Naive thymus-derived CD8-positive, alpha-beta T cell (primary cell): Measurements from ENCODE around the gene REPS1. TPM values are rescaled to one million over a fixed set of nuclear protein-coding genes. Genes with fewer than 3 reads are reported as not detected.

ENCODE experiments used
- ATAC-seq, 2 donors: fragments of 150-1000 bp; cut with Tn5 transposase in 1 of 2; sonication (Bioruptor Pico), chemical (Tn5 transposase) in 1 of 2; 1 replicate in 1 of 2; 2 replicates in 1 of 2; pipeline ENCODE4 v1.10.0; 2021; ENCODE audit warnings: mild to moderate bottlenecking in 2 of 2, moderate library complexity in 2 of 2
- POLR2A ChIA-PET: fragments of 350-600 bp; sonication (Branson Sonifier 250); formaldehyde crosslinking; loops from one replicate; lab custom pipeline; 2021; ENCODE audit warnings: antibody characterized with exemption; lab: Charles Lee
- DNase-seq, 10 donors: peaks; one replicate each; pipeline versions ENCODE4 v3.0.0 to v3.0.0-alpha.2; 2020 to 2022
- H3K27ac Mint-ChIP-seq, 10 donors: one replicate each; pipeline ENCODE4 v1.8.0; 2020 to 2022; ENCODE audit warnings: mild to moderate bottlenecking in 10 of 10, mixed read lengths in 10 of 10, moderate library complexity in 4 of 10, inconsistent platforms in 1 of 10
- H3K27me3 Mint-ChIP-seq, 5 donors: one replicate each; pipeline ENCODE4 v1.8.0; 2021 to 2022; ENCODE audit warnings: mixed read lengths in 5 of 5
- H3K36me3 Mint-ChIP-seq, 3 donors: one replicate each; pipeline ENCODE4 v1.8.0; 2020 to 2022; ENCODE audit warnings: mixed read lengths in 3 of 3, mild to moderate bottlenecking in 2 of 3, inconsistent platforms in 1 of 3
- H3K4me1 Mint-ChIP-seq, 4 donors: one replicate each; pipeline ENCODE4 v1.8.0; 2021 to 2022; ENCODE audit warnings: mixed read lengths in 4 of 4
- H3K4me3 Mint-ChIP-seq, 10 donors: one replicate each; pipeline ENCODE4 v1.8.0; 2020 to 2022; ENCODE audit warnings: mild to moderate bottlenecking in 10 of 10, mixed read lengths in 10 of 10, moderate library complexity in 6 of 10, inconsistent platforms in 1 of 10
- H3K9me3 Mint-ChIP-seq, 9 donors: one replicate each; pipeline ENCODE4 v1.8.0; 2020 to 2022; ENCODE audit warnings: mixed read lengths in 9 of 9, mild to moderate bottlenecking in 3 of 9, inconsistent platforms in 1 of 9, moderate library complexity in 1 of 9
- polyA plus RNA-seq, 3 donors: library from polyadenylated mRNA; unstranded; fragments of 300-500 nt; fragmentation: Illumina TruSeq; gene quantifications; one replicate each; pipeline ENCODE4 v1.2.3, GENCODE V29; 2021
- total RNA-seq, 8 experiments: library from RNA in 2 of 8; stranded (reverse) in 2 of 8; gene quantifications; one replicate each; pipeline ENCODE4 v1.2.3 and lab custom pipeline; 2021 to 2026

The REPS1 gene
- total and polyA plus RNA-seq, 5 experiments from 2014 or later = 19.4 to 70.0 (median 45.3) TPM

- DNase-seq = no peak
- Mint-ChIP-seq H3K4me1 (peaks cover 0 to 13% (median 4%) of the 10 kb centered on the region in 4 donors), H3K27me3 (peaks cover 0 to 4% (median 0%) of the 10 kb centered on the region in 5 donors), H3K9me3 (peaks cover 0 to 2% (median 0%) of the 10 kb centered on the region in 9 donors), H3K36me3 (no peaks in the 10 kb centered on the region), H3K27ac (peak overlapping the region in 2 of 10 donors; percentile 38 to 50), H3K4me3 (no peak overlapping the region)
- POLR2A ChIA-PET = no interaction called here
- ATAC-seq = no peak
Measured at GRCh38 chr6:139017227-139017626, 29.2 kb upstream of the REPS1 start.

GRCh38 chr6:139016337-139017213, 28.5 kb upstream of the REPS1 start:
- H3K4me1 Mint-ChIP-seq = peaks cover 0 to 13% (median 4%) of the 10 kb centered on the region in 4 donors
- peaks cover 0 to 2% (median 0%) of the 10 kb centered on the region in 9 donors for H3K9me3 Mint-ChIP-seq
- peaks cover 0 to 4% (median 0%) of the 10 kb centered on the region in 5 donors for H3K27me3 Mint-ChIP-seq
- H3K4me3 Mint-ChIP-seq = no peak overlapping the region
- DNase-seq = no peak
- peak overlapping the region in 1 of 10 donors; percentile 69 for H3K27ac Mint-ChIP-seq
- H3K36me3 Mint-ChIP-seq = no peaks in the 10 kb centered on the region
- no peak for ATAC-seq
- POLR2A ChIA-PET = interaction anchor here (1.2 kb wide), 1 partner anchor 10 kb away, joined by 3 read pairs; no protein-coding TSS in a partner anchor

- H3K27me3 Mint-ChIP-seq = peaks cover 0 to 4% (median 0%) of the 10 kb centered on the region in 5 donors
- H3K4me1 Mint-ChIP-seq = peaks cover 0 to 13% (median 4%) of the 10 kb centered on the region in 4 donors
- POLR2A ChIA-PET = interaction anchor here (1.2 kb wide), 1 partner anchor 8 kb away, joined by 3 read pairs; no protein-coding TSS in a partner anchor
- no peak overlapping the region for H3K4me3 Mint-ChIP-seq
- peaks cover 0 to 2% (median 0%) of the 10 kb centered on the region in 9 donors for H3K9me3 Mint-ChIP-seq
- DNase-seq = no peak
- ATAC-seq = no peak
- peak overlapping the region in 1 of 10 donors; percentile 60 for H3K27ac Mint-ChIP-seq
- H3K36me3 Mint-ChIP-seq = no peaks in the 10 kb centered on the region
Measured at GRCh38 chr6:139014945-139015344, 26.9 kb upstream of the REPS1 start.

DNA sequence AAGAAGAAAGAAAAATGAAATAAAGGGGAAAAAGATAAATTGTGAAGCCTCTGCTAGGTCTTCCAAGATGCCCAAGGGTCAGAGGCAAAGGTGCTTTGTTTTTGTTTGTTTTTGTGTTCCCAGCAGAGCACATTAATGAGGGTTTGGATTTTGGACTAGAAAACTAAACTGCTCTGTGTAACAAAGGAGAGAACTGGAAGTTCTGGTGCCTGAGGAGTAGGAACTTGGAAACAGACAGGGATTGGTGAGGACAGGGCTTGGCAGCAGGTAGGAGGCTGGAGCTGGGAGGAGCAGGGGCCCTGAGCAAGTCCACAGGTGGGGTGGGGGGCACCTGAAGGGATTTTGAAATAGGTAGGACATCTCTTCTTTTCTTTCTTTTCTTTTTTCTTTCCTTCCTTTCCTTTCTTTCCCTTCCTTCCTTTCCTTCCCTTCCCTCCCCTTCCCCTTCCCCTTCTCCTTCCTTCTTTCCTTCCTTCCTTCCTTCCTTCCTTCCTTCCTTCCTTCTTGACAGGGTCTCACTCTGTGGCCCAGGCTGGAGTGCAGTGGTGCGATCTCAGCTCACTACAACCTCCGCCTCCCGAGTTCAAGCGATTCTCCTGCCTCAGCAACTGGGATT, 25.2 kb upstream of the REPS1 start:
- Mint-ChIP-seq H3K9me3 (no peaks in the 10 kb centered on the region), H3K27me3 (peaks cover 0 to 4% (median 0%) of the 10 kb centered on the region in 5 donors), H3K4me3 (no peak overlapping the region), H3K4me1 (peaks cover 0 to 13% (median 2%) of the 10 kb centered on the region in 4 donors), H3K27ac (no peak overlapping the region), H3K36me3 (no peaks in the 10 kb centered on the region)
- no peak for DNase-seq
- POLR2A ChIA-PET = interaction anchor here (0.7 kb wide), 1 partner anchor 19 kb away, joined by 3 read pairs; no protein-coding TSS in a partner anchor
- no peak for ATAC-seq

DNA sequence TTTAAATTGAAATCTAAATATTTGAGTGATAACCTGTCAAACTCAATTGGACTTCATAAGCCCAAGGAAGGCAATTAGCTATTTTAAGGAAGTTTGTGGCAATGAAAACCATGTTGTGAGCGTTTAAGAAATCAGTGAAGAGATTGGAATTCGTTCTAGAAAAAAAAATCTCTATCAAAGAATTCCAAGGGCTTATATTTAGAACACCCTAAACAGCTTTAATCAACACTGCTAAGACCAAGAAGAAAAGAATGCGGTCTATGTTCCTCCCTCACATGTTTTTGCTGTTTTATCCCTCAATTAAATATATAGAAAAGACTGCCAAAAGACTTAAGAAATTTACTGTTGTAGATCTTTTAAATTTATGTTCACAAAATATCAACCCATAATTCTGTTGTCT, 23.9 kb upstream of the REPS1 start:
- DNase-seq = no peak
- Mint-ChIP-seq H3K27me3 (peaks cover 0 to 4% (median 0%) of the 10 kb centered on the region in 5 donors), H3K27ac (no peak overlapping the region), H3K36me3 (no peaks in the 10 kb centered on the region), H3K4me3 (no peak overlapping the region), H3K4me1 (peaks cover 3 to 8% (median 6%) of the 10 kb centered on the region in 4 donors), H3K9me3 (no peaks in the 10 kb centered on the region)
- ATAC-seq = no peak
- POLR2A ChIA-PET = interaction anchor here (0.6 kb wide), 1 partner anchor 23 kb away, joined by 3 read pairs; no protein-coding TSS in a partner anchor

DNA sequence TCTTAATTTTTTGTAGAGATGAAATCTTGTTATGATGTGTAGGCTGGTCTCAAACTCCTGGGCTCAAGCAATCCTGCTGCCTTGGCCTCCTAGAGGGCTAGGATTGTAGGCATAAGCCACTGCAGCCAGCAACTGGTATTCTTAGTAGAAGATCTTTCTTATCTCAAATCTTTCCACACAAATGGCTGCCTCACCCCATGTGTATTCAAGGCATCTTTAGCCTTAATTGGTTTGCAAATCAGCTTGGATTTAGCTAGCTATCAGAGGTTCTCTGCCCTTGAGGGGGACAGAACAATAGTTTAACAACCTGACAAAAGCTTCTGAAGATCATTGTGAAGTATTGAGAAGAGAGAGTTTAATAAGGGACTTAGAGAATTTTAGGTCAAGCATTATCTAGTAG, 22.6 kb upstream of the REPS1 start:
- ATAC-seq = no peak
- Mint-ChIP-seq H3K4me1 (peaks cover 0 to 6% (median 2%) of the 10 kb centered on the region in 4 donors), H3K9me3 (no peaks in the 10 kb centered on the region), H3K36me3 (no peaks in the 10 kb centered on the region), H3K27ac (no peak overlapping the region), H3K27me3 (peaks cover 0 to 4% (median 0%) of the 10 kb centered on the region in 5 donors), H3K4me3 (no peak overlapping the region)
- no peak for DNase-seq
- POLR2A ChIA-PET = no interaction called here

DNA sequence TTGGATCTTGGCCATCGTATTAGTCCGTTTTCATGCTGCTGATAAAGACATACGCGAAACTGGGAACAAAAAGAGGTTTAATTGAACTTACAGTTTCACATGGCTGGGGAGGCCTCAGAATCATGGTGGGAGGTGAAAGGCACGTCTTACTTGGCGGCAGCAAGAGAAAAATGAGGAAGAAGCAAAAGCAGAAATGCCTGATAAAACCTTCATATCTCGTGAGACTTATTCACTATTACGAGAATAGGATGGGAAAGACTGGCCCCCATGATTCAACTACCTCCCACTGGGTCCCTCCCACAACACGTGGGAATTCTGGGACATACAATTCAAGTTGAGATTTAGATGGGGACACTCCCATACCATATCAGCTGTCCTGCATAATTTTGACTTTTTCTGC, 20.1 kb upstream of the REPS1 start:
- Mint-ChIP-seq H3K36me3 (no peaks in the 10 kb centered on the region), H3K27ac (no peak overlapping the region), H3K27me3 (peaks cover 0 to 5% (median 3%) of the 10 kb centered on the region in 5 donors), H3K4me3 (no peak overlapping the region), H3K9me3 (no peaks in the 10 kb centered on the region), H3K4me1 (peaks cover 0 to 6% (median 2%) of the 10 kb centered on the region in 4 donors)
- ATAC-seq (no peak), DNase-seq (no peak)
- POLR2A ChIA-PET = interaction anchor here (0.8 kb wide), 1 partner anchor 21 kb away, joined by 3 read pairs; no protein-coding TSS in a partner anchor

DNA sequence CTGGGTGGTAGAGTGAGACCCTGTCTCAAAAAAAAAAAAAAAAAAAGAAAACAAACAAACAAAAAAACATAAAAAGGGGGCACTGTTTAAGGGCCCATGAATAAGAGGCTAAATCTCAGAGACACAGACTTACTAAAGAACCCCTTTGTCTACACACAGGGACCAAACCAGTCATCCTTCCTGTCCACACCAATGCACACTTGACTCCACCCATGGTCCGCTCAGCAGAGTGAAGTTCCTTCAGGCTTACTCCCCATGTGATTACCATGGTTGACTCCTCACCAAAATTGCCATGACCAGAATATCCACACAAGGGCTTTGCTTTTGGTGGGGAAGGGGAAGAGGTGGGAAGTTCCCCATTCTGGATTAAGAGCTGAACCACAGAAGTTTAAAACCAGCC, 19.4 kb upstream of the REPS1 start:
- Mint-ChIP-seq H3K9me3 (no peaks in the 10 kb centered on the region), H3K27me3 (peaks cover 0 to 5% (median 1%) of the 10 kb centered on the region in 5 donors), H3K4me1 (peaks cover 0 to 6% (median 2%) of the 10 kb centered on the region in 4 donors), H3K4me3 (no peak overlapping the region), H3K36me3 (no peaks in the 10 kb centered on the region), H3K27ac (peak overlapping the region in 1 of 10 donors; percentile 6)
- no peak for ATAC-seq
- DNase-seq = no peak
- POLR2A ChIA-PET = no interaction called here

- Mint-ChIP-seq H3K36me3 (no peaks in the 10 kb centered on the region), H3K27ac (no peak overlapping the region), H3K27me3 (peaks cover 0 to 5% (median 1%) of the 10 kb centered on the region in 5 donors), H3K4me3 (no peak overlapping the region), H3K9me3 (no peaks in the 10 kb centered on the region), H3K4me1 (peaks cover 0 to 6% (median 2%) of the 10 kb centered on the region in 4 donors)
- DNase-seq (no peak), ATAC-seq (no peak)
- POLR2A ChIA-PET = interaction anchor here (1.2 kb wide), 1 partner anchor 9 kb away, joined by 3 read pairs; no protein-coding TSS in a partner anchor
Measured at GRCh38 chr6:139006477-139006876, 18.4 kb upstream of the REPS1 start.

GRCh38 chr6:139003751-139004150, 15.7 kb upstream of the REPS1 start:
- ATAC-seq = no peak
- POLR2A ChIA-PET = no interaction called here

DNA sequence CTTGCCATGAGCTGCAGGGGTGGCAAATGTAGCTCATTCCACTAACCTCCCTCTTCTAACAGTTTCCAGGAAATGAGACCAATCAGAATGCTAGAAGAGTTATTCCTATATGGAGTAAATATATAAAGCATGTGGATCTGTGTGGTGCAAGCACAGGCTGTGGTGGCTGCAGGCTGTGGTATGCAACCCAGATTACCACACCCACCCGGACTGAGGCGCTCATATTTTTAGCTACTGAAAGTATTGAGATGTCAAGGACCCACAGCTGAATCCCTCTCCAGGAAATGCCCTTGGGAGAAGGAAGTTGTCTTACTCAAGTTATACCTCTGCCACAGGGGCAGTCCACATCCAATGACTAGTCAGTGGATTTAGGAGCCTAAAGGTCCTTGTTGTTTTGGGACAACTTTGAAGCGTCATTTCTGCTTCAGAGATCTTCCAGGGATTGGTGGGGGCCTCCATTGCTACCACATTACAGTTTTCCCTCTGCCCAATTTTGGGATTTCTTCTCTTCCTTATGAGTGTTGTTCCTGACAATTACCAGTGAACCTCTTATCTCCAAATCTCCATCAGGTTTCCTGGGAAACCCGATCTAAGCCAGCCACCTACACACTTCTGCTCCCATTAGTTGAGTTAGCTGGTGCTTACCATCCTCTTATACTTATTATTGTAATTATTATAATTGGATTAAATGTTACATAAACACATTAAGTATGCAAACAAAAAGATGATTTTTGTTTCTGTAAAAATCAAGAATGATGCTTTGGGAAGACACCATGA, 12.1 kb upstream of the REPS1 start:
- POLR2A ChIA-PET = no interaction called here
- H3K36me3 Mint-ChIP-seq = no peaks in the 10 kb centered on the region
- DNase-seq (no peak), ATAC-seq (no peak)
- peaks cover 0 to 4% (median 2%) of the 10 kb centered on the region in 5 donors for H3K27me3 Mint-ChIP-seq
- no peak overlapping the region for H3K4me3 Mint-ChIP-seq
- H3K27ac Mint-ChIP-seq = no peak overlapping the region
- H3K9me3 Mint-ChIP-seq = no peaks in the 10 kb centered on the region
- H3K4me1 Mint-ChIP-seq = no peaks in the 10 kb centered on the region

More at GRCh38 chr6:139003751-139004150, 15.7 kb upstream of the REPS1 start:
- Mint-ChIP-seq H3K27ac (no peak overlapping the region), H3K4me1 (peaks cover 0 to 6% (median 2%) of the 10 kb centered on the region in 4 donors), H3K27me3 (peaks cover 0 to 5% (median 1%) of the 10 kb centered on the region in 5 donors), H3K4me3 (no peak overlapping the region), H3K36me3 (no peaks in the 10 kb centered on the region), H3K9me3 (no peaks in the 10 kb centered on the region)
- no peak for DNase-seq

DNA sequence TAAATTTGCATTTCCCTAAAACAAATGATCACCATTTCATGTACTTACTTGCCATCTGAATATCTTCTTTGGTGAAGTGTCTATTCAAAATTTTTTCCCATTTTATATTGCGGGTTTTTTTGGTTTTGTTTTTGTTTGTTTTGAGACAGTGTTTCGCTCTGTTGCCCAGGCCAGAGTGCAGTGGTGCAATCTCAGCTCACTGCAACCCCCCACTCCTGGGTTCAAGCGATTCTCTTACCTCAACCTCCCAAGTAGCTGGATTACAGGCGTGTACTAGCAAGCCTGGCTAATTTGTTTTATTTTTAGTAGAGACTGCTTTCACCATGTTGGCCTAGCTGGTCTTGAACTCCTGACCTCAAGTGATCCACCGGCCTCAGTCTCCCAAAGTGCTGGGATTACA, 9.1 kb upstream of the REPS1 start:
- DNase-seq (no peak), ATAC-seq (no peak)
- H3K27ac Mint-ChIP-seq = no peak overlapping the region
- POLR2A ChIA-PET = no interaction called here
- H3K27me3 Mint-ChIP-seq = peaks cover 0 to 5% (median 0%) of the 10 kb centered on the region in 5 donors
- H3K36me3 Mint-ChIP-seq = no peaks in the 10 kb centered on the region
- peaks cover 0 to 5% (median under 1%) of the 10 kb centered on the region in 4 donors for H3K4me1 Mint-ChIP-seq
- no peak overlapping the region for H3K4me3 Mint-ChIP-seq
- H3K9me3 Mint-ChIP-seq = no peaks in the 10 kb centered on the region
